OCI-LY7 (cell line): ENCODE data around the gene RASD1. TPM values are rescaled to one million over a fixed set of nuclear protein-coding genes. Genes with fewer than 3 reads are reported as not detected.

Experiments
- BruUV-seq: library from RNA; stranded (reverse); fragments of 400-500 nt; replicated peaks from 2 replicates; lab custom pipeline; 2021; lab: Mats Ljungman, UMichigan
- CTCF ChIA-PET: fragments of 300-600 bp; sonication (Branson Sonifier 250); formaldehyde crosslinking; loops from one replicate; lab custom pipeline; 2022; ENCODE audit warnings: antibody characterized with exemption; ENCODE audit not compliant: unreplicated experiment; lab: Charles Lee
- POLR2A ChIA-PET: fragments of 300-600 bp; sonication (Branson Sonifier 250); formaldehyde crosslinking; loops from one replicate; lab custom pipeline; 2022; ENCODE audit warnings: antibody characterized with exemption; lab: Charles Lee
- DNase-seq: peaks from one replicate; pipeline ENCODE4 v3.0.0-alpha.2; 2015; ENCODE audit warnings: low spot score
- H2AFZ ChIP-seq: fragments of 200-600 bp; sonication (generic), shearing (Covaris generic); 2 replicates; pipeline ENCODE4 v1.6.1; 2014; ENCODE audit warnings: mild to moderate bottlenecking, antibody characterized with exemption, low read length, moderate library complexity
- H3K27ac ChIP-seq: fragments of 200-600 bp; sonication (generic); 2 replicates; pipeline ENCODE4 v1.5.1; 2014; ENCODE audit warnings: mixed run types, low read depth, mild to moderate bottlenecking, moderate library complexity, low read length, inconsistent platforms; ENCODE audit not compliant: poor library complexity, severe bottlenecking
- H3K36me3 ChIP-seq: fragments of 200-600 bp; sonication (generic); 2 replicates; pipeline ENCODE4 v1.6.1; 2014; ENCODE audit warnings: mild to moderate bottlenecking, antibody characterized with exemption, low read length, moderate library complexity, mixed read lengths; ENCODE audit not compliant: insufficient read depth
- H3K4me1 ChIP-seq: fragments of 200-600 bp; sonication (generic); 2 replicates; pipeline ENCODE4 v1.5.1; 2014; ENCODE audit warnings: mild to moderate bottlenecking, low read length; ENCODE audit not compliant: insufficient read depth, poor library complexity, severe bottlenecking
- H3K4me2 ChIP-seq: fragments of 200-600 bp; sonication (generic); 2 replicates; pipeline ENCODE4 v1.6.1; 2014; ENCODE audit warnings: mild to moderate bottlenecking, low read length
- H3K4me3 ChIP-seq: fragments of 200-600 bp; sonication (generic); 2 replicates; pipeline ENCODE4 v1.5.1; 2014; ENCODE audit warnings: mild to moderate bottlenecking, low read depth, low read length; ENCODE audit not compliant: poor library complexity, severe bottlenecking
- H3K79me2 ChIP-seq: fragments of 200-600 bp; sonication (generic); 2 replicates; pipeline ENCODE4 v1.6.1; 2016; ENCODE audit warnings: low read depth, mild to moderate bottlenecking, low read length, moderate library complexity, mixed read lengths; ENCODE audit not compliant: insufficient read depth
- H3K9me2 ChIP-seq: fragments of 200-600 bp; sonication (generic); 2 replicates; pipeline ENCODE4 v1.6.1; 2016; ENCODE audit warnings: mild to moderate bottlenecking, low read length, mixed read lengths; ENCODE audit not compliant: insufficient read depth
- H3K9me3 ChIP-seq: fragments of 200-600 bp; sonication (generic); 2 replicates; pipeline ENCODE4 v1.6.1; 2014; ENCODE audit warnings: mild to moderate bottlenecking, mixed run types, low read length, mixed read lengths
- H4K20me1 ChIP-seq: fragments of 200-600 bp; sonication (generic); 2 replicates; pipeline ENCODE4 v1.6.1; 2014; ENCODE audit warnings: mild to moderate bottlenecking, antibody characterized with exemption, low read length, moderate library complexity, mixed read lengths; ENCODE audit not compliant: insufficient read depth
- EZH2phosphoT487 ChIP-seq: fragments of 200-600 bp; sonication (generic); IDR thresholded peaks from 2 replicates; pipeline ENCODE4 v1.6.1; 2018; ENCODE audit warnings: low read depth, borderline replicate concordance, mild to moderate bottlenecking, mixed run types, antibody characterized with exemption, low read length, moderate library complexity, mixed read lengths
- intact Hi-C: fragments of 100-400 bp; cut with micrococcal nuclease; formaldehyde crosslinking; loops from one replicate; pipeline ENCODE4 v1.10.0; 2022; ENCODE audit not compliant: unreplicated experiment
- total RNA-seq, 2 experiments: library from RNA; depleted of rRNA in 1 of 2; stranded (reverse); fragments of >200 nt in 1 of 2; shearing (Covaris generic) in 1 of 2; gene quantifications; 2 replicates each; pipeline ENCODE4 v1.2.3, GENCODE V29; 2014 to 2022
- TF ChIP-seq, protein P1 (sequence below): fragments of 200-600 bp; sonication (generic); conservative IDR thresholded peaks from 2 replicates; pipeline ENCODE4 v1.5.1; 2014; ENCODE audit warnings: mild to moderate bottlenecking, antibody characterized with exemption, low read length, moderate library complexity, mixed read lengths

RASD1 gene
- total RNA-seq, 2 experiments from 2014 or later, result 0.19 TPM; not detected in 1

DNA sequence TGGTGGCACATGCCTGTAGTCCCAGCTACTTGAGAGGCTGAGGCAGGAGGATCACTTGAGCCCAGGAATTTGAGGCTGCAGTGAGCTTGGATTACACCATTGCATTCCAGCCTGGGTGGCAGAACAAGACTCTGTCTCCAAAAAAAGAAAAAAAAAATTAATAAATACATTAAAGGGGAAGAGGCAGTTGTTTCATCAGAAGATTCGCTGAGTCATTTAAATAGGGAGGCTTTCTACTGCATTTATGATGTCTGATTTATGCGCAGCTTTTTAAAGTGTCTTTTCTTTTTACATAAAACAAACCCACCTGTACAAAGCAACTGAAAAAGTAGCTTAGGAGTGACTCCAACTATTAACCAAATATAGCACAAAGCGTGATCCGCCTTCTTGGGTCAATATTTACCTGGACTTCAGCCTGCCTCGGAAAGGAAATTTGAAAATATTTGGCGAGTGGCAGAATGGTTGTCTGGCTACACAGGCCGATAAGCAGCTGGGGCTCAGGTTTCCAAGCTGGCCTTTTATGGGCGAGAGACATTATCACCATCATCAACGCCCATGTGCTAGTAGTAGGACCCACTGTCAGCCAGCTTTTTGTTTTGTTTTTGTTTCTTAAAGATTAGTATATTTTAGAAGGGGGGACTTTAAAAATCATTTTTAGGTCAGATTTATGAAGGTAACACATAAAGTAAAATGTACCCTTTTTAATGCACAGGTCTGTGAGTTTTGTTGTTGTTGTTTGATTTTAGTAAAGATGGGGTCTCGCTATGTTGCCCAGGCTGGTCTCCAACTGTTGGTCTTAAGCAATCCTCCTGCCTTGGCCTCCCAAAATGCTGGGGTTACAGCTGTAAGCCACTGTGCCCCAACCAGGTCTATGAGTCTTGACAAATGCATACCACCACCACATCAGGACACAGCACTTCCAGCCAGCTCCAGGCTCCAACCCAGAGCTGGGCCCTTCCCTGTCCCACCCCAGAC, 42.5 kb upstream of the RASD1 start:
- no peak overlapping the region for H3K27ac ChIP-seq
- no peaks in the 10 kb centered on the region for H3K4me1 ChIP-seq
- ChIA-PET POLR2A (interaction anchor here (0.9 kb wide), 1 partner anchor 663 kb away, joined by 3 read pairs; no protein-coding TSS in a partner anchor), CTCF (interaction anchor here (0.5 to 0.7 kb wide), 2 partner anchors 19 to 128 kb away, joined by 7 to 13 read pairs; no protein-coding TSS in a partner anchor)
- no peaks in the 10 kb centered on the region for H3K36me3 ChIP-seq
- no peak for TF ChIP-seq EZH2phosphoT487
- TF ChIP-seq, protein P1, sequence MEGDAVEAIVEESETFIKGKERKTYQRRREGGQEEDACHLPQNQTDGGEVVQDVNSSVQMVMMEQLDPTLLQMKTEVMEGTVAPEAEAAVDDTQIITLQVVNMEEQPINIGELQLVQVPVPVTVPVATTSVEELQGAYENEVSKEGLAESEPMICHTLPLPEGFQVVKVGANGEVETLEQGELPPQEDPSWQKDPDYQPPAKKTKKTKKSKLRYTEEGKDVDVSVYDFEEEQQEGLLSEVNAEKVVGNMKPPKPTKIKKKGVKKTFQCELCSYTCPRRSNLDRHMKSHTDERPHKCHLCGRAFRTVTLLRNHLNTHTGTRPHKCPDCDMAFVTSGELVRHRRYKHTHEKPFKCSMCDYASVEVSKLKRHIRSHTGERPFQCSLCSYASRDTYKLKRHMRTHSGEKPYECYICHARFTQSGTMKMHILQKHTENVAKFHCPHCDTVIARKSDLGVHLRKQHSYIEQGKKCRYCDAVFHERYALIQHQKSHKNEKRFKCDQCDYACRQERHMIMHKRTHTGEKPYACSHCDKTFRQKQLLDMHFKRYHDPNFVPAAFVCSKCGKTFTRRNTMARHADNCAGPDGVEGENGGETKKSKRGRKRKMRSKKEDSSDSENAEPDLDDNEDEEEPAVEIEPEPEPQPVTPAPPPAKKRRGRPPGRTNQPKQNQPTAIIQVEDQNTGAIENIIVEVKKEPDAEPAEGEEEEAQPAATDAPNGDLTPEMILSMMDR, result no peak
- no peaks in the 10 kb centered on the region for H3K9me3 ChIP-seq
- no peak overlapping the region for H2AFZ ChIP-seq
- H3K79me2 ChIP-seq, result no peaks in the 10 kb centered on the region
- no TSS peak for BruUV-seq
- no peak for DNase-seq
- H3K9me2 ChIP-seq, result no peaks in the 10 kb centered on the region
- intact Hi-C loops, result no loop called here
- no peaks in the 10 kb centered on the region for H4K20me1 ChIP-seq
- H3K4me3 ChIP-seq, result no peak overlapping the region
- H3K4me2 ChIP-seq, result no peak overlapping the region

DNA sequence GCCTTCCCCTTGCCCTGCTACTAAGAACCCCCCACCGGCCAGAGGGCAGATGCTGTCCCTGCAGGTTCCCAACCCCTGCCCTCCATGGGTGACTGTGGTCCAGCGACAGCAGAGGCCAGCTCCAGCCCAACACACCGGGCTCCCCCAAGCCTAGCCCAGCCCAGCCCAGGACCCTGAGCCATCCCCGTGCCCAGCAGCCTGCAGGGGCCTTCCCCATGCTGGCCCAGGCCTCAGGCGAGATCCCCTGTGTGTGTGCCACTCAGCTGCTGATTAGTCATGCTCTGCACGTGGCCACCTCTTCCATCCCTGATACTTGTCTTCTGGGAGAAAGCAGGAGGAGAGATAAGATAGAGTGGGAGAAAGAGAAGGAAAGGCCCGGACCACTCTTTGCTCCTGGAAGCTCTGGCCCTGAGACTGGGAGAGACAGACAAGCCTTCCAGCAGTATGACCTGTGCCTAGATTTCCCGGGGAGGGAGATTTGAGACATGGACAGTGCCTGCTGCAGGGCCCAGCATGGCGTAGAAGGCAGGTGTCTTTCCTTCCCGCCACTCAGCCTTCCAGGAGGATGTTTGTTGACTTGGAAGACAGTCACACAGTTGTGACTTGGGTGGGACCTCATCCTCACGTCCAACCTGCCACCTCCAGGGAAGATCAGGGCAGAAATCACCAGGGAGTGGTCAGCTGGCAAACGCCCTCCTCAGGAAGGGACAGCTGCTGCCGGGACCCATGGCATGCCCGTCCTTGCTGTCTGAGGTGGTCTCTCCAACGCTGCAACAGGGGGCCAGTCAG, 41.3 kb upstream of the RASD1 start:
- Histone ChIP-seq H3K4me3 (no peak overlapping the region), H2AFZ (no peak overlapping the region), H3K36me3 (no peaks in the 10 kb centered on the region), H3K9me3 (no peaks in the 10 kb centered on the region), H3K79me2 (no peaks in the 10 kb centered on the region), H3K4me2 (no peak overlapping the region), H3K4me1 (no peaks in the 10 kb centered on the region), H3K9me2 (no peaks in the 10 kb centered on the region), H4K20me1 (no peaks in the 10 kb centered on the region), H3K27ac (no peak overlapping the region)
- DNase-seq, result no peak
- intact Hi-C loops, result no loop called here
- POLR2A ChIA-PET, result no interaction called here
- CTCF ChIA-PET, result no interaction called here
- no TSS peak for BruUV-seq
- TF ChIP-seq EZH2phosphoT487, result no peak
- TF ChIP-seq, protein P1, result no peak
